ENCODE data around the gene PARD3.

DNA sequence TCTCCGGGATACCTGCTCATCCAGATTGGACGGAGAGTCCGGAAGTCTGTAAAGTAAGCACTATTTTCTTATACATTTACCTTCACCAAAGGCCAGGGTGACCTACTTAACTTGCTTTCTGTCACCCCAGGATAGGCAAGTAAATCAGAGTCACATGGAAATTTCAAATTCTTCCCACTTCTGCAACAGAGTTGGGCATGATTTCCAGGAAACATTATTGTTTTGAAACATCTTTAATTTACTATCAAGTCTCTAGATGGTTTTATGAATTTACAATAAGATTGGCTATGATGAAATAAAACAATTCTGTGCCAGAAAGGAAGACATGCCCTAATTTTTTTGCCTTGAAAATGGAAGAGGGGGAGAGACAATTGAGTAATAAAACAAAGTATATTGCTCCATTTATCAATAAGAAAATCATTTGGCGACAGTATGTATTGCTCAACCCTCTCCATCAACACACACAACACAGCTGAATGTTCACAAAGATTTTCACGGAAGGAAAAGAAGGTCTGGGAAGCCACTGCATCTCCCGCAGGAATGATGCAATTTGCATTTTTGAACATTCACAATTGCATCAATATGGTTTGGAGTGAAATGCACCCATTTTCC is 702.8 kb downstream of the PARD3 start:
- no peak for TF ChIP-seq EZH2phosphoT487 (IDR thresholded peaks at IDR 0.05; ENCODE audit: borderline replicate concordance, low read length)
- TF ChIP-seq, protein P1, sequence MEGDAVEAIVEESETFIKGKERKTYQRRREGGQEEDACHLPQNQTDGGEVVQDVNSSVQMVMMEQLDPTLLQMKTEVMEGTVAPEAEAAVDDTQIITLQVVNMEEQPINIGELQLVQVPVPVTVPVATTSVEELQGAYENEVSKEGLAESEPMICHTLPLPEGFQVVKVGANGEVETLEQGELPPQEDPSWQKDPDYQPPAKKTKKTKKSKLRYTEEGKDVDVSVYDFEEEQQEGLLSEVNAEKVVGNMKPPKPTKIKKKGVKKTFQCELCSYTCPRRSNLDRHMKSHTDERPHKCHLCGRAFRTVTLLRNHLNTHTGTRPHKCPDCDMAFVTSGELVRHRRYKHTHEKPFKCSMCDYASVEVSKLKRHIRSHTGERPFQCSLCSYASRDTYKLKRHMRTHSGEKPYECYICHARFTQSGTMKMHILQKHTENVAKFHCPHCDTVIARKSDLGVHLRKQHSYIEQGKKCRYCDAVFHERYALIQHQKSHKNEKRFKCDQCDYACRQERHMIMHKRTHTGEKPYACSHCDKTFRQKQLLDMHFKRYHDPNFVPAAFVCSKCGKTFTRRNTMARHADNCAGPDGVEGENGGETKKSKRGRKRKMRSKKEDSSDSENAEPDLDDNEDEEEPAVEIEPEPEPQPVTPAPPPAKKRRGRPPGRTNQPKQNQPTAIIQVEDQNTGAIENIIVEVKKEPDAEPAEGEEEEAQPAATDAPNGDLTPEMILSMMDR (IDR thresholded peaks at IDR 0.05; ENCODE audit: low read depth, low read length, poor library complexity, severe bottlenecking) = no peak
